NB4 (cell line): Measurements from ENCODE around the gene SEC16B.

Source experiments
- DNase-seq: peaks from one replicate; pipeline ENCODE4 v3.0.0; 2010; ENCODE audit warnings: low read depth
- H3K4me3 ChIP-seq: one replicate; pipeline ENCODE4 v1.5.1; 2011; ENCODE audit warnings: mild to moderate bottlenecking, low read depth, low read length, moderate library complexity
- MYC ChIP-seq: IDR thresholded peaks from 2 replicates; pipeline ENCODE4 v1.6.1; 2011; ENCODE audit warnings: low read depth, low read length
- POLR2A ChIP-seq: IDR thresholded peaks from 2 replicates; pipeline ENCODE4 v1.6.1; 2011; ENCODE audit warnings: mild to moderate bottlenecking; ENCODE audit not compliant: insufficient read length; ENCODE audit errors: extremely low read depth
- TF ChIP-seq, protein P1 (sequence below): IDR thresholded peaks from 2 replicates; pipeline ENCODE4 v1.6.1; 2011; ENCODE audit warnings: low read depth, low read length
- TF ChIP-seq, protein P2 (sequence below): IDR thresholded peaks from one replicate; pipeline ENCODE4 v1.5.1; 2012; ENCODE audit warnings: low read depth, low read length

The SEC16B gene

DNA sequence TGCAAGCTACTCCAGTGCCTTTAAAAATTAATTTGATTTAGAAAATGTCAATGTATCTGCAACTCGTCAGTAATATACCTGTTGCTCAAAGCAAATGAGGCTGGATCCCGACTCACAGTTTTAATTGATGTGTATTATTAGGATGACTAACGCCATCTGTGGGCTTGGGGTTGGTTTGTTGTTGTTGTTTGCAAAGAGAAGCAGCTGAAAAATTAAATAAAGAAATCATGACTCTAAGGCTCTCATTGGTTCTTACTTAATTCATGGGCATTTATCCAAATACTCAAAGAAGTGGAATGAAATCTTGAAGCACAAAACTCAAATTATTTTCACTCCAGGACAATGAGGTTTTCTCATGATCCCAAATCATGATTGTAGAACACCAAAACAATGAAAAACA lies 46.4 kb downstream of the SEC16B start:
- no peak for DNase-seq
- no peak for TF ChIP-seq POLR2A
- TF ChIP-seq, protein P1, sequence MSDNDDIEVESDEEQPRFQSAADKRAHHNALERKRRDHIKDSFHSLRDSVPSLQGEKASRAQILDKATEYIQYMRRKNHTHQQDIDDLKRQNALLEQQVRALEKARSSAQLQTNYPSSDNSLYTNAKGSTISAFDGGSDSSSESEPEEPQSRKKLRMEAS, result no peak
- TF ChIP-seq, protein P2, sequence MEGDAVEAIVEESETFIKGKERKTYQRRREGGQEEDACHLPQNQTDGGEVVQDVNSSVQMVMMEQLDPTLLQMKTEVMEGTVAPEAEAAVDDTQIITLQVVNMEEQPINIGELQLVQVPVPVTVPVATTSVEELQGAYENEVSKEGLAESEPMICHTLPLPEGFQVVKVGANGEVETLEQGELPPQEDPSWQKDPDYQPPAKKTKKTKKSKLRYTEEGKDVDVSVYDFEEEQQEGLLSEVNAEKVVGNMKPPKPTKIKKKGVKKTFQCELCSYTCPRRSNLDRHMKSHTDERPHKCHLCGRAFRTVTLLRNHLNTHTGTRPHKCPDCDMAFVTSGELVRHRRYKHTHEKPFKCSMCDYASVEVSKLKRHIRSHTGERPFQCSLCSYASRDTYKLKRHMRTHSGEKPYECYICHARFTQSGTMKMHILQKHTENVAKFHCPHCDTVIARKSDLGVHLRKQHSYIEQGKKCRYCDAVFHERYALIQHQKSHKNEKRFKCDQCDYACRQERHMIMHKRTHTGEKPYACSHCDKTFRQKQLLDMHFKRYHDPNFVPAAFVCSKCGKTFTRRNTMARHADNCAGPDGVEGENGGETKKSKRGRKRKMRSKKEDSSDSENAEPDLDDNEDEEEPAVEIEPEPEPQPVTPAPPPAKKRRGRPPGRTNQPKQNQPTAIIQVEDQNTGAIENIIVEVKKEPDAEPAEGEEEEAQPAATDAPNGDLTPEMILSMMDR, result no peak
- no peak for TF ChIP-seq MYC
- no peak overlapping the region for H3K4me3 ChIP-seq

DNA sequence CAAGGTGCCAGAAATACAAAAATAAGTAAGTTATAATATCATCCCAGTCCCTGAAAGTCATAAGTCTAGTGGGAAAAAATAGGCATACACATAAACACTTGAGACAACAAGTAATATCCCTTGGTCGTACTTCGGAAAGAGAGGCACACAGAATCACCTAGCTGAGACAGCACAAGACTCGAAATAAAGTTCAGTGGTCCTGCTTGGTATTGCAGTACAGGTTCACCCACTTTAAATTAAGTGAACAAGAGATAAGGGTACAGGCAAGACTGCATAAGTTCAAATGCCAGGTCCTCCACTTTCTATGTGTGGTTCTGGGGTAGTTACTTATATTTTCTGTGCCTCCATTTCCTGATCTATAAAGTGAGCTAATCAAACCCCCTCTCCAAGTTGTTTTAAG lies 47.6 kb downstream of the SEC16B start:
- no peak overlapping the region for H3K4me3 ChIP-seq
- DNase-seq, result no peak
- TF ChIP-seq, protein P2, result no peak
- TF ChIP-seq MYC, result no peak
- TF ChIP-seq, protein P1, result no peak
- no peak for TF ChIP-seq POLR2A

DNA sequence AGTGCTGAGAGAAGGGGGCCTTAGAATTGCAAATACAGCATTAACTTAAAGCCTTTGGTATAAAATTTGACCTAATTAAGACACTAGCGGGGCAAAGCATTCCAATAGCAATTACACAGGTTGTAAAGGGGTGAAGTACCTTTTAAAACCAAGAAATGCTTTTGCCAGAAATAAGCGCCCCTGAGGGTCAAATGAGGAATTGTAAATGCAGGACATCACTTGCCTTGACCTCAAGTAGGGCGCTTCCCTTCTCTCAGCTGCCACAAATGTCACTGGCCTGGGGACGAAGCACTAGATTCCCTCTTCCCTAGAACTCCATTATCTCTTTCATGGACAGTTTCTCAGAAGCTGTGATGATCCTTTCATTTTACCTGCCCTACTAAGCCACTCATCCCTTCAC lies 48.3 kb downstream of the SEC16B start:
- TF ChIP-seq, protein P2, result no peak
- no peak for TF ChIP-seq POLR2A
- TF ChIP-seq, protein P1, result no peak
- DNase-seq, result no peak
- no peak overlapping the region for H3K4me3 ChIP-seq

DNA sequence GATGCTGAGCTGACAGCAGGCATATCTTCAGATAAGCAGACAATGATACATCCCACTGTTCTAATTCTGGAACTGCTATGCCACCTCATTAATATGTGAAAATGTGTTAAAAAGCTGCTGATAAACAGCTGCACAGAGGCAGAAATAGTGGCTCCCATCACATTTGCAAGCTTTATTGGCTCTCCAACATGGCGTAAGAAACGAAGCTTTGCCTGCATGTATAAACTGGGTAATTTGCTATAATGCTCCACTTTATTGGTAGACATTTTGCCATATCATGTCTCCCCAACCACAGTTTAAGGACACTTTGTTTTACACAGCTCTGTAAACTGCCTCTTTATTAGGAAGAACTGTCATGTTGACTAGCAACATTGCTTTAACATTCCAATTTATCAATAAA lies 49.8 kb downstream of the SEC16B start:
- DNase-seq, result no peak
- TF ChIP-seq POLR2A, result no peak
- TF ChIP-seq, protein P1, result no peak
- no peak overlapping the region for H3K4me3 ChIP-seq

DNA sequence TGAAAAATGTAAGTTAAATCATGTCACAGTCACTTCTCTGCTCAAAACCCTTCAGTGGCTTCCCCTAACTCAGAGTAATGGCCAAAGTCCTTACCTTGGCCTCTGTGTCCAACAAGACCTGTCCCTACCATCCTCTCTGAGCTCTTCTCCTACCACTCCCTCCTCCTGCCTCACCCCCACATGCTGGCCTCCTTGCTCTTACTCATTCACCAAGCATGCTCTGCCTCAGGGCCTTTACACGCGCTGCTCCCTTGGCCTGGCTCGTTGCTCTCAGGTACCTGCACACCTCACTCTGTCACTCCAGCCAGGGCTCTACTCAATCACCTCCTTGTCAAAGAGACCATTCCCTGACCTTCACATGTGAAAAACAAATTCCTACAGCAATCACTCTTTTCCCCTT lies 54.2 kb downstream of the SEC16B start:
- no peak for DNase-seq
- no peak for TF ChIP-seq MYC
- no peak for TF ChIP-seq POLR2A
- TF ChIP-seq, protein P2, result no peak
- TF ChIP-seq, protein P1, result no peak
- no peak overlapping the region for H3K4me3 ChIP-seq

DNA sequence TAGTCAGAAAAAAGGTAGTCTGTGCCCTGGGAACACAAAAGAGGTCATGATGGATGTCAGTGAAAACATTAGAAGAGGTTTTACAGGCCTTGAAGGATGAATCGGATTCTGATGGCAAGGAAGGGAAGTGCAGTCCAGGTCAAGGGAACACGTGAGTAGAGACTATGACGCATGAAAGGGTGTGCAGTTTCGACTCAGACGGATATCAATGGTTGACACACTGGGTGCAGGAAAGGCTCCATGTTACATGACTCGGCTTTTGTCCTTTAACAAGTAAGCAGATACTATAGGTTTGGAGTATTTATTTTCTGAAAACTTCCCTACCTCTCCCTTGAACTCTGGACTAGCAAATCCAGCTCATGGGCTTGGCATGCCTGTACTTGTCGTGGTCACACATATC lies 55.3 kb downstream of the SEC16B start:
- H3K4me3 ChIP-seq, result no peak overlapping the region
- DNase-seq, result no peak
- no peak for TF ChIP-seq MYC
- no peak for TF ChIP-seq POLR2A
- TF ChIP-seq, protein P1, result no peak
- TF ChIP-seq, protein P2, result no peak
